ENCODE measurements around the gene TMEM200A. TPM values are rescaled to one million over a fixed set of nuclear protein-coding genes. Genes with fewer than 3 reads are reported as not detected.

The TMEM200A gene
- total RNA-seq, 1 donor from 2014 or later: 18.4 TPM

DNA sequence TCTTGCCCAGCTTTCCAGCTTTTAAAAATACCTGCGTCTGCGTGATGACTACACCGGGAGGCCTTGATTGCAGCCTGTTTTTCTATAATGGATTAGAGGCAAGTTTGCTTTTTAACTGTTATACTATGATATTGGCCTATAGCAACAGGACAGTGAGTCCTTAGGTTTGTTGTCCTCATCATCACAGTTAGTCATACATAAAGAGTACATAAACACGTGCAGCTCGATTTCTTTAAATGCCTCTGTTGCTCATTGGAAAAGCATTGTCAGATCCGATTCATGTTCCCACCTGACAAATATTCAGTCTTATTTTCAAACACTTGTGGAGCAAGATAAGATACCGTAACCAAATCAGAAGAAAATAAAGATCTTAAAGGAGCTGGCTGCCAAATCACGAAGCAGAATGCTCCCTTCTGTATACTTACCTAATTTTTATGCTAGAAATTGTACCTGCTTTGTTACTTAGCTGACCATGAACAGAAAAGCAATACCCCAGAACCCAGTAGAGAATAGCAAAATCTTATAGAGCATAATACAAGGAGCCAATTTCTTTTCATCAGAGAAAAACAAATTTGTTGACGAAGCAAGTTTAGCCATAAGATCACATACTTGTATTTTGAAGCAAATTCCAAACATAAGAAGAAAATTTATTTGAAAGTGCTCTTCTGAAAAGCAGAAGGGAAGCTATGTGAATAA lies 100.4 kb downstream of the TMEM200A start:
- Mint-ChIP-seq H3K36me3 (no peaks in the 10 kb centered on the region), H3K9me3 (no peaks in the 10 kb centered on the region), H3K4me1 (ENCODE audit: unreplicated experiment) (peaks cover 18% of the 10 kb centered on the region), H3K27me3 (peaks cover 6% of the 10 kb centered on the region), H3K27ac (no peak overlapping the region), H3K4me3 (no peak overlapping the region)
- TF ChIP-seq CTCF (conservative IDR thresholded peaks at IDR 0.05): no peak
- no peak for DNase-seq (ENCODE audit: extremely low spot score, unreplicated experiment)

DNA sequence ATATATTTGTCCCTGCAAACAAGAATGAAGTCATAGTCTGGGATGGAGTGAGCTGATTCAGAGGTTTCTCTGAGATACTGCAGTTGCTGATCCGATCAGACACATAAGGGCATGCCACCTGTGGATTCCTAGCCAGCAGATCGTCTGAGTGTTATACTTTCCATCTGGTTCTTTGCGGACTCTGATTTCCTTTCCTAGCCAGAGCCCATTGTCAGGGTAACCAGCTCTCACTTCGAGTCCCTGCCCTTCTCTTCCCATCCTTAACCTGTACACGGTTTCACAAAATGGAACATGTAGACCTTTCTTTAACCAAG lies 100.9 kb downstream of the TMEM200A start:
- Mint-ChIP-seq H3K4me3 (no peak overlapping the region), H3K4me1 (ENCODE audit: unreplicated experiment) (peaks cover 18% of the 10 kb centered on the region), H3K27me3 (peaks cover 1% of the 10 kb centered on the region), H3K27ac (no peak overlapping the region), H3K36me3 (no peaks in the 10 kb centered on the region), H3K9me3 (no peaks in the 10 kb centered on the region)
- TF ChIP-seq CTCF (conservative IDR thresholded peaks at IDR 0.05): no peak
- no peak for DNase-seq (ENCODE audit: extremely low spot score, unreplicated experiment)

GRCh38 chr6:130467146-130468050 lies 101.6 kb downstream of the TMEM200A start:
- Mint-ChIP-seq H3K4me1 (ENCODE audit: unreplicated experiment) (peaks cover 18% of the 10 kb centered on the region), H3K27me3 (no peaks in the 10 kb centered on the region), H3K36me3 (no peaks in the 10 kb centered on the region), H3K4me3 (no peak overlapping the region), H3K9me3 (no peaks in the 10 kb centered on the region), H3K27ac (no peak overlapping the region)
- TF ChIP-seq CTCF (conservative IDR thresholded peaks at IDR 0.05): no peak
- DNase-seq (ENCODE audit: extremely low spot score, unreplicated experiment): no peak

DNA sequence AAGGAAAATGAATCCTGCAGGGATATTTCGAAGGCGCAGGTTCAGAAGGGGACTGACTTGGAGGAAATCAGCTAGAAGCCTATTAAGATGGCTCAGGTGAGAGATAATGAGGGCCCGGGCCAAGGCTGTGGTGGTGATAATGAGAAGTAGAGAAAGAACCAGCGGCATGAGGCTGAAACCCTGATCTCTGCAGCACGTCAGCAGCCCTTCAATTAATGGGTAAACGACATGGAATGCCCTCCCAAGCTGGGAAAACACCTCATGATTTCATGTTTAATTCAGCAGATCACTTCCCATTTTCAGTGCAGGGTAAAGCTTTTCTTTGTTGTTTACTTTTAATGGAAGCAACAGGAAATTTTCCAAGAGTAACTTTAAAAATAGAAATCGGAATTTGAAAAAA lies 104.9 kb downstream of the TMEM200A start:
- no peak for DNase-seq (ENCODE audit: extremely low spot score, unreplicated experiment)

DNA sequence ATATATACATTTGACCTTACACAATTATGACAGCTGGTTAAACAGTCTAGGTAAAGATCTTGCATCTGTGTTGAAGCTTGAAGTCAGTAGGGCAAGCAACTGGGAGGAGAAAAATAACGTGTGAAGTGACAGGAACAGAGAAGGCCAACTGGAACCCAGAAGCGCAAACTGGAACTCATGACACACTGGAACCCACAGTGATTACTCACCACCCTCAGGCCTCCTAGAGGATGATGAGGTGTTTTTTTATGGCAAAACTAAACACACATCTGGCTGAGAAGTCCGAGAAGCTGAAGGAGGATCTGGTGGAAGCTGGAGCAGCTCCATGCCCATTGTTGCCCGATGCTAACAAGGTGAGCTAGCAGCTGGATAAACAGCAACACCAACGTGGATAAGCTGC lies 108.1 kb downstream of the TMEM200A start:
- Mint-ChIP-seq H3K27me3 (no peaks in the 10 kb centered on the region), H3K36me3 (no peaks in the 10 kb centered on the region), H3K9me3 (peaks cover 10% of the 10 kb centered on the region), H3K4me1 (ENCODE audit: unreplicated experiment) (no peaks in the 10 kb centered on the region), H3K4me3 (no peak overlapping the region), H3K27ac (no peak overlapping the region)
- DNase-seq (ENCODE audit: extremely low spot score, unreplicated experiment): no peak
- no peak for TF ChIP-seq CTCF (conservative IDR thresholded peaks at IDR 0.05)

More for the DNA sequence above, 104.9 kb downstream of the TMEM200A start:
- no peak for TF ChIP-seq CTCF (conservative IDR thresholded peaks at IDR 0.05)
- Mint-ChIP-seq H3K27me3 (no peaks in the 10 kb centered on the region), H3K4me1 (ENCODE audit: unreplicated experiment) (peaks cover 18% of the 10 kb centered on the region), H3K4me3 (no peak overlapping the region), H3K9me3 (peaks cover 4% of the 10 kb centered on the region), H3K27ac (no peak overlapping the region), H3K36me3 (no peaks in the 10 kb centered on the region)
